BLaER1 treated with 17β-estradiol and CSF1 and Interleukin-3, amounts not matched to agents 10 nM and 100 nM (cell line): ENCODE measurements around the gene CFAP54.
A peak's percentile ranks its signal among the peaks of the same experiment; 100 is the strongest.
"Not testable (repeated sequence)": the region's sequence is repeated elsewhere in the genome, so short reads cannot be mapped to it uniquely, and the experiment has no call there.

Experiments
- H3K27ac ChIP-seq, 11 experiments: shearing (Covaris generic); formaldehyde crosslinking; 2 replicates each; pipeline ENCODE4 v1.8.1; 2022
- H3K27me3 ChIP-seq, 11 experiments: shearing (Covaris generic); formaldehyde crosslinking; 2 replicates each; pipeline ENCODE4 v1.8.1; 2022
- H3K36me3 ChIP-seq, 11 experiments: shearing (Covaris generic); formaldehyde crosslinking; 2 replicates each; pipeline ENCODE4 v1.8.1; 2022
- H3K4me1 ChIP-seq, 10 experiments: shearing (Covaris generic); formaldehyde crosslinking; 2 replicates each; pipeline ENCODE4 v1.8.1; 2022
- H3K4me2 ChIP-seq, 11 experiments: shearing (Covaris generic); formaldehyde crosslinking; 2 replicates each; pipeline ENCODE4 v1.8.1; 2022
- H3K4me3 ChIP-seq, 10 experiments: shearing (Covaris generic); formaldehyde crosslinking; 2 replicates each; pipeline ENCODE4 v1.8.1; 2022
- H3K9ac ChIP-seq, 11 experiments: shearing (Covaris generic); formaldehyde crosslinking; 2 replicates each; pipeline ENCODE4 v1.8.1; 2022
- H3K9me3 ChIP-seq, 11 experiments: shearing (Covaris generic); formaldehyde crosslinking; replicated peaks in 1 of 11; 2 replicates each; pipeline ENCODE4 v1.8.1; 2022
- H4K20me1 ChIP-seq, 11 experiments: shearing (Covaris generic); formaldehyde crosslinking; 2 replicates each; pipeline ENCODE4 v1.8.1; 2022
- Cebpa-rat ChIP-seq, 11 experiments: shearing (Covaris generic); IDR thresholded peaks; 2 replicates each; pipeline ENCODE4 v1.8.1; 2022

CFAP54 gene

DNA sequence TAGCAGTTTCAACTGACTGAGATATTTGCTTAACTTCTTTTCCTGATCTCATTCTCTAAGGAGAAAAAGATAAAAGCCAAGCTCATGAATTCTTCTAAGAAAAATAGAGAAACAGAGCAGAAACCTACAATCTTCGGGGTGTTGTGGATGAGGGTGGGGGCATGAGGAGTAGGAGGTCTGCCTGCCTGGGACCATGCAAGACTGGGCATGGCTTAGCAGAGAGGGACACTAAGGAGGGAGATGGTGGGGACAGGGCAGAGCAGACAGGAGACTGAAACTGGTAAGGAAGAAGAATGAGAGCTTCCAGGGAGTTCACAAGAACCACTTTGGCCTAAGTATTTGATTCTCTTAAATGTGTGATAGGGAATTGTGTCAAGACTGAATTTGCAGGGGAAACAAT, 188.0 kb downstream of the CFAP54 start:
- no peak overlapping the region for H3K4me3 ChIP-seq
- H3K9me3 ChIP-seq: no peaks in the 10 kb centered on the region
- H3K27me3 ChIP-seq: no peaks in the 10 kb centered on the region
- H3K36me3 ChIP-seq: no peaks in the 10 kb centered on the region
- H3K4me2 ChIP-seq: no peak overlapping the region
- H3K9ac ChIP-seq: no peak overlapping the region
- H3K27ac ChIP-seq: no peak overlapping the region
- no peaks in the 10 kb centered on the region for H3K4me1 ChIP-seq
- no peak for TF ChIP-seq Cebpa-rat (IDR thresholded peaks at IDR 0.05)
- no peaks in the 10 kb centered on the region for H4K20me1 ChIP-seq

DNA sequence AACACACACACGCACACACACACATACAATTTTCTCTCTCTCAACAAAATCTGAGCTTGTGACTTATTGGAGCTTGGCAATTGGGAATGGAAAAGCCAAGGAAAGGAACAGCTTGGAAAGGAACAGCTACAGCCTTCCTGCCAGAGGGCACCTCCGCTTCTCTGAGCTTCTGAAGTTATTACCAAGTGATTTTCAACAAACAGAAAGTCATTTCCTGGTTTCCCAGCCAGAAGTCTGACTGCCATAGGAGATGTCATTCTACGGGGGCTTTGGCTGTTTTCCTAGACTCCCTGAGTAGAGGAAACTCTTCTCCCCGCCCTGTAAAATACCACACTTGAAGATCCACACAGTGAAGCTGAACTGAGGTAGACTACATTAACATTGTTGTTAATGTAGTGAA, 198.3 kb downstream of the CFAP54 start:
- Histone ChIP-seq H3K9ac (no peak overlapping the region), H3K4me1 (no peaks in the 10 kb centered on the region), H3K9me3 (no peaks in the 10 kb centered on the region), H3K4me2 (no peak overlapping the region), H3K27me3 (no peaks in the 10 kb centered on the region), H4K20me1 (no peaks in the 10 kb centered on the region), H3K36me3 (no peaks in the 10 kb centered on the region), H3K27ac (no peak overlapping the region), H3K4me3 (no peak overlapping the region)
- TF ChIP-seq Cebpa-rat (IDR thresholded peaks at IDR 0.05): no peak

DNA sequence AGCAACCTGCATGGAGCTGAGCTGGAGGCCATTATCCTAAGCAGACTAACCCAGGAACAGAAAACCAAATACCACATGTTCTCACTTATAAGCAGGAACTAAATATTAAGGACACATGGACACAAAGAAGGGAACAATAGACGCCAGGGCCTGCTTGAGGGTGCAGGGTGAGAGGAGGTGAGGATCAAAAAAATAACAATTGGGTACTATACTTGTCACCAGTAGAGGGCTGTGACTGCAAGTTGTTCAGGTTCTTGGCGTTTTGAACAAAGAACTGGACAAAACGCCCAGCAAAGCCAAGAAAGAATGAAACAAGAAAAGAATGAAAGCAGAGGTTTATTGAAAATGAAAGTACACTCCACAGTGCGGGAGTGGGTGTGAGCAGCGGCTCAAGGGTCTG, 209.1 kb downstream of the CFAP54 start:
- no peaks in the 10 kb centered on the region for H3K36me3 ChIP-seq
- TF ChIP-seq Cebpa-rat (IDR thresholded peaks at IDR 0.05): no peak
- peaks cover 0 to 6% (median 0%) of the 10 kb centered on the region in 11 experiments; a peak in 4 of 22 replicates for H3K9me3 ChIP-seq
- H3K4me2 ChIP-seq: no peak overlapping the region
- no peaks in the 10 kb centered on the region for H4K20me1 ChIP-seq
- no peaks in the 10 kb centered on the region for H3K27me3 ChIP-seq
- H3K4me1 ChIP-seq: no peaks in the 10 kb centered on the region
- no peak overlapping the region for H3K9ac ChIP-seq
- no peak overlapping the region for H3K27ac ChIP-seq
- H3K4me3 ChIP-seq: no peak overlapping the region

DNA sequence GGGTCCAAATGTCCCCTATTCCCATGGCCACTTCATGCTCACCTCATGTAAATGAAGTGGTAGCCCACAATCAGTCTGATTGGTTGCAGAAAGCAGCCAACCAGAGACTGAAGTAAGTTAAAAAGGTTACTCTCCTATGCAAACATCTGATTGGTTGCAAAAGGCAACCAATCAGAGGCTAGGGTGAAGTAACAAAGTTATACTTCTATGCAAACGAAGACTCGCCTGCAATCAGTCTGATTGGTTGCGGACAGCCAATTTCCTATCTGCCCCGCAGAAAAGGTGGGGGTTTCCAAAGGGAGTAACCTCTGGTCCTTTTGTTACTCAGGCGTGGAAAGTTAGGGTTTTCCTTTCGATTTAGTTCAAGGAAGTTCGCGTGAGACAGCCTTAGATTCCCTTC, 209.6 kb downstream of the CFAP54 start:
- Histone ChIP-seq H3K4me3 (no peak overlapping the region), H3K27ac (no peak overlapping the region), H3K4me2 (no peak overlapping the region), H4K20me1 (no peaks in the 10 kb centered on the region), H3K9me3 (peaks cover 0 to 6% (median 0%) of the 10 kb centered on the region in 11 experiments; a peak in 4 of 22 replicates), H3K36me3 (no peaks in the 10 kb centered on the region), H3K27me3 (no peaks in the 10 kb centered on the region), H3K4me1 (no peaks in the 10 kb centered on the region), H3K9ac (no peak overlapping the region)
- TF ChIP-seq Cebpa-rat (IDR thresholded peaks at IDR 0.05): no peak

DNA sequence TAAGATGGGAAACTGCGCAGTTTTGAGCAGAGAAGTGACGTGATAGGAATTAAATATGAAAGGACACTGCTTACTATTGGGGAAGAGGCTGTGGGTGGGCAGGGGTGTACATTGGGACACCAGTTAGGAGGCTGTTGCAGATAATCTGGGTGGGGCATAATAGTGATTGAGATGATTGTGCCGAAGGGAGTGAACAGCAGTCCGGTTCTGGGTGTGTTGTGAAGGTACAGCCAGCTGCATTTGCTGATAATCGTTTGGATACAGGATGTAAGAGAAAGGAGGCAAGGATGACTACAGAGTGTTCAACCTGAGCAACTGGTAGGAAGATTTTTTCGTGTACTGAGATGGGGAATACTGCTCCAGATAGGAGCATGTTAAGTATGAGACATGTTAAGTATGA, 212.5 kb downstream of the CFAP54 start:
- peaks cover 0 to 6% (median 0%) of the 10 kb centered on the region in 11 experiments; a peak in 4 of 22 replicates for H3K9me3 ChIP-seq
- no peak overlapping the region for H3K9ac ChIP-seq
- H3K4me3 ChIP-seq: no peak overlapping the region
- H3K27ac ChIP-seq: no peak overlapping the region
- no peaks in the 10 kb centered on the region for H3K27me3 ChIP-seq
- H4K20me1 ChIP-seq: no peaks in the 10 kb centered on the region
- TF ChIP-seq Cebpa-rat (IDR thresholded peaks at IDR 0.05): no peak
- no peaks in the 10 kb centered on the region for H3K4me1 ChIP-seq
- no peaks in the 10 kb centered on the region for H3K36me3 ChIP-seq
- H3K4me2 ChIP-seq: no peak overlapping the region

DNA sequence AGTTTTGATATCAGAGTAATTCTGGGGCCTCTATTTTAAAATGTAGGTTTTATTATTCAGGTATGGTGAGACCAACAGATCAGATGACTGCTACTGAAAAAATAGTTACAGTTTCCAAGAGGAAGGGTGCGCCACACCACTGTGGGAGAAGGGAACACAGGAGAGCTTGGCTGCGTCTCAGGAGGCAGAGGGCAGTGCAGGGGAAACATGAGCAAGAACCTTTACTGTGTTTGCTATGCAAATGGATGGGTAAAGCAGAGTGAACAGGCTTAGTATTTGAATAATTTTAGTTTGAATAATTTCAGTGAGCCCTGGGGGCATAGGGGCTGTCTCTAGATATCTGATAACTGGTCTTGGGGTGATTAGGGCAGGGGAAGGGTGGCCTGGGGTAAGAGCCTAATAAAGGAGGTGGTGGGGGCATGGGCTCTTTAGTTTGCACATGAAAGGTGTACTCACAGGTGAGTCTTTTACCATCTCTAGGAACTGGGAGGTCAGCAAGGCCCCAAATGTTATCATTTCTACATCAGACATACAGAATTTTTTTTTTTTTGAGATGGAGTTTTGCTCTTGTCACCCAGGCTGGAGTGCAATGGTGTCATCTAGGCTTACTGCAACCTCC, 220.9 kb downstream of the CFAP54 start:
- TF ChIP-seq Cebpa-rat (IDR thresholded peaks at IDR 0.05): no peak
- Histone ChIP-seq H3K4me2 (no peak overlapping the region), H4K20me1 (no peaks in the 10 kb centered on the region), H3K9me3 (no peaks in the 10 kb centered on the region), H3K4me3 (no peak overlapping the region), H3K27ac (no peak overlapping the region), H3K9ac (no peak overlapping the region), H3K36me3 (no peaks in the 10 kb centered on the region), H3K4me1 (no peaks in the 10 kb centered on the region), H3K27me3 (no peaks in the 10 kb centered on the region)

DNA sequence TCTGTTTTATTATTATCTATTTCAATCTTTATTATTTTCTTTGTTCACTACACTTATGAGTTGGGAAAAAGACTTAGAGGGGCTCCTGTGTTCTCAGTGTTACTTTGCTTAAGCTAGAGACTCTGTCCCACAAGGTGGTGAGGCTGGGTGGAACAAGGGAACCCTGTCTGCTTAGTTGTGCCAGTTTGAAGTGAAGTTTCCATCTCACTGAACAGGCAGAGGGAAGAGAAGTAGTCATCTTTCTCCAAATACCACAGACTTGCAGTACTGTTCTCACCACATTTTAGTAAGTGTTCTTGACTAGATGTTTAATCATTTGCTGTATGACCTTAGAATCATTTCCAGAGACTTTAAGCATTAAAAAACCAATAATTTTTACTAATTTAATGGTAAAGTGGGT, 222.0 kb downstream of the CFAP54 start:
- Histone ChIP-seq H3K4me2 (no peak overlapping the region), H3K9ac (no peak overlapping the region), H3K36me3 (no peaks in the 10 kb centered on the region), H3K27me3 (no peaks in the 10 kb centered on the region), H4K20me1 (no peaks in the 10 kb centered on the region), H3K4me3 (no peak overlapping the region), H3K9me3 (no peaks in the 10 kb centered on the region), H3K4me1 (no peaks in the 10 kb centered on the region), H3K27ac (no peak overlapping the region)
- no peak for TF ChIP-seq Cebpa-rat (IDR thresholded peaks at IDR 0.05)

DNA sequence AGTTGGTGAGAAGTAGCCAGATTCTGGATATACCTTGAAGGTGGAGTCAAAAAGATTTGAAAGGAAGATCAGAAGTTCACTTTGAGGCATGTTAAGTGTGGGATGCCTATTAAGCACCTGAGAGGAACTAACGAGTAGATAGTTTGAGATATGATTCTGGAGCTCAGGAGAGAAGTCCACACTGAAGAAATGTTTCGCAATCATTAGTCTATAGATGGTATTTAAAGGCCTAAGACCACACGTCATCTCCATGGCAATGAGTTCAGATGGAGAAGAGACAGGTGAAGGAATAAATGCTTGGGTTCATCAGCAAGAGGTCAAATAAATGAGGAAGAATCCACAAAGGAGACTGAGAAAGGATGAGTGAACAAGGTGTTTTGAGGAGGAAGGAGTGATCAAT, 224.8 kb downstream of the CFAP54 start:
- Histone ChIP-seq H3K4me3 (no peak overlapping the region), H3K27me3 (no peaks in the 10 kb centered on the region), H3K4me1 (no peaks in the 10 kb centered on the region), H3K27ac (no peak overlapping the region), H3K4me2 (no peak overlapping the region), H4K20me1 (no peaks in the 10 kb centered on the region), H3K36me3 (no peaks in the 10 kb centered on the region), H3K9me3 (no peaks in the 10 kb centered on the region), H3K9ac (no peak overlapping the region)
- TF ChIP-seq Cebpa-rat (IDR thresholded peaks at IDR 0.05): peak in 10 of 11 experiments; percentile 19 to 90 (median 58); a peak in 14 of 22 replicates

DNA sequence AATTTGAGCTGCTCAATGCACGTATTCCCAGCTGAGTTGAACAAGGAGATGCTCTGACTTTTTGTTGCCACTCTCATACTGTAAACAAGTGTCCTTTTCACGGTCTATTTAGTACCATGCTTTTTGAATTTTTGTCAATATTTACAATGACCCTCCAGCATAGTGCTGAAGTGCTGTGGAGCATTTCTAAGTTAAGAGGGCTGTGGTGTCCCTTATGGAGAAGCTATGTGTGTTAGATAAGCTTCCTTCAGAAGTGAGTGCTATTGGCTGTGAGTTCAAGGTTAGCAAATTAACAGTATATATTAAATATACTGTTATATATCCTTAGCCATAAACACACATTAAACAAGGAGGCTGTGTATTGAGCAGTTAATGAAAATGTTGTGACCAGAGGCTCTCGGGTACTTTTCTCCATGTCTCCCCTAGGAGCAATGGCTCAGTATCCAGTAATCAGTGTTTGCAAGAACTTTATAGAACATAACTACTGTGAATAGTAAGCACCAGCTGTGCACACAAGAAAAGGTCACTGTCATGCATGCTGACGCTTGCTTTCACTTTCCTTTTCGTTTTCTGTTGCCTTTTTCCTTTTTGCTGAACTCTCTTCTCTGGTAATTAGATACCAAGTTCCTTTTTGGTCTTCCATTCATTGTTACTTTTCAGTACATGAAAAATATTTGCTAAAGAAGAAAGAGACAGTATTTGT, 230.4 kb downstream of the CFAP54 start:
- Histone ChIP-seq H3K9ac (peak overlapping the region; percentile 19 to 61 (median 44); a peak in 18 of 22 replicates), H3K27ac (peak overlapping the region in 10 of 11 experiments; percentile 27 to 78 (median 62); a peak in 20 of 22 replicates), H3K27me3 (no peaks in the 10 kb centered on the region), H3K36me3 (no peaks in the 10 kb centered on the region), H3K4me1 (peaks cover 6 to 14% (median 13%) of the 10 kb centered on the region in 10 experiments; a peak in 18 of 20 replicates), H3K4me3 (peak overlapping the region; percentile 11 to 48 (median 41); a peak in 13 of 20 replicates), H4K20me1 (no peaks in the 10 kb centered on the region), H3K4me2 (peak overlapping the region; percentile 52 to 84 (median 68)), H3K9me3 (no peaks in the 10 kb centered on the region)
- TF ChIP-seq Cebpa-rat (IDR thresholded peaks at IDR 0.05): no peak

DNA sequence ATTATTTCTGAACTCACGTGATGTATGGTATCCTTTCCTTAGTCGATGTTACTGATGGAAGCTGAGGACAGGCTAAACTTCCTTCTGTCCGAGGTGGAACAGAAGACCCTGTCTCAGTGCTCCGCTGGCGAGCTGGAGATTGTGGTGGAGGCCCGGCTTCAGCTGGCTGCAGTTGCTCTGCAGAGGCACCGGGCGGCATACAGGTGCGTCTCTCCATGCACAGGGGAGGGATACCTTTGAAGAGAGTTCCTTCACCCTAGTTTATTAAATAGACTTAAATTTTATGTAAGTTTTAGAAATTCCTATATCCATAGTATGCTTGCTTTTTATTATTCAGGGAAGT, 231.0 kb downstream of the CFAP54 start:
- no peaks in the 10 kb centered on the region for H3K27me3 ChIP-seq
- H3K36me3 ChIP-seq: no peaks in the 10 kb centered on the region
- H3K4me2 ChIP-seq: peak overlapping the region; percentile 52 to 84 (median 68)
- peak overlapping the region; percentile 19 to 61 (median 44); a peak in 18 of 22 replicates for H3K9ac ChIP-seq
- H4K20me1 ChIP-seq: no peaks in the 10 kb centered on the region
- TF ChIP-seq Cebpa-rat (IDR thresholded peaks at IDR 0.05): no peak
- H3K9me3 ChIP-seq: no peaks in the 10 kb centered on the region
- peak overlapping the region; percentile 11 to 48 (median 41); a peak in 13 of 20 replicates for H3K4me3 ChIP-seq
- H3K27ac ChIP-seq: peak overlapping the region in 10 of 11 experiments; percentile 27 to 78 (median 62); a peak in 19 of 22 replicates
- peaks cover 6 to 14% (median 13%) of the 10 kb centered on the region in 10 experiments; a peak in 18 of 20 replicates for H3K4me1 ChIP-seq

DNA sequence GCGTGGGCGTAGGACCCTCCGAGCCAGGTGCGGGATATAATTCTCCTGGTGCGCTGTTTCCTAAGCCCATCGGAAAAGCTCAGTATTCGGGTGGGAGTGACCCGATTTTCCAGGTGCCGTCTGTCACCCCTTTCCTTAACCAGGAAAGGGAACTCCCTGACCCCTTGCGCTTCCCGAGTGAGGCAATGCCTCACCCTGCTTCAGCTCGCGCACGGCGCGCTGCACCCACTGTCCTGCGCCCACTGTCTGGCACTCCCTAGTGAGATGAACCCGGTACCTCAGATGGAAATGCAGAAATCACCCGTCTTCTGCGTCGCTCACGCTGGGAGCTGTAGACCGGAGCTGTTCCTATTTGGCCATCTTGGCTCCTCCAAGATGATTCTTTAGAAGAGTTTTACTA, 240.1 kb downstream of the CFAP54 start:
- H4K20me1 ChIP-seq, H3K27ac ChIP-seq, H3K4me3 ChIP-seq, H3K9me3 ChIP-seq, H3K36me3 ChIP-seq, H3K4me1 ChIP-seq, H3K27me3 ChIP-seq, H3K9ac ChIP-seq, H3K4me2 ChIP-seq: not testable (repeated sequence)
